NB4 (cell line): Measurements from ENCODE around the gene CASTOR1.

ENCODE experiments used
- MYC ChIP-seq: IDR thresholded peaks from 2 replicates; pipeline ENCODE4 v1.6.1; 2011; ENCODE audit warnings: low read depth, low read length
- POLR2A ChIP-seq: IDR thresholded peaks from 2 replicates; pipeline ENCODE4 v1.6.1; 2011; ENCODE audit warnings: mild to moderate bottlenecking; ENCODE audit not compliant: insufficient read length; ENCODE audit errors: extremely low read depth
- TF ChIP-seq, protein P1 (sequence below): IDR thresholded peaks from one replicate; pipeline ENCODE4 v1.5.1; 2012; ENCODE audit warnings: low read depth, low read length
- TF ChIP-seq, protein P2 (sequence below): IDR thresholded peaks from 2 replicates; pipeline ENCODE4 v1.6.1; 2011; ENCODE audit warnings: low read depth, low read length

DNA sequence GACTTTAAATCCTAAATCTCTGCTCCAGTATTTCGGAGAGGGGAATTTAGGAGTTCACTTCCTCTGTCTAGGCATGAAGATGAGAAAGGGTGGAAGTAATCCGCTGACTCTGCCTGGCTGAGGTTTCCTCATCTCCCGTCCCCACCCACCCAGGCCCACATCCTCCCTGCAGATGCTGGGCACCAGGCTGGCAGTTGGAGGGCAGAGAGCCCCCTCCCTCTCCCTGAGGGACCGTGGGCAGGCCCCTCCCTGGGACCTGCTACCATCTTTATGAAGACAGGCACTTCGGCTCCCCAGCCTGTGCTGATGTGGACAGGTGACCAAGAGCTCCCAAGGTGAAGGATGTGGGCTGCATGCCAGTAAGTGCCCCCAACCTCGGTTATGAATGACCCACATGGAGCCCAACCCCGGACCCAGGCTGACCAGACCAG lies 6.7 kb downstream of the CASTOR1 start:
- TF ChIP-seq, protein P1, sequence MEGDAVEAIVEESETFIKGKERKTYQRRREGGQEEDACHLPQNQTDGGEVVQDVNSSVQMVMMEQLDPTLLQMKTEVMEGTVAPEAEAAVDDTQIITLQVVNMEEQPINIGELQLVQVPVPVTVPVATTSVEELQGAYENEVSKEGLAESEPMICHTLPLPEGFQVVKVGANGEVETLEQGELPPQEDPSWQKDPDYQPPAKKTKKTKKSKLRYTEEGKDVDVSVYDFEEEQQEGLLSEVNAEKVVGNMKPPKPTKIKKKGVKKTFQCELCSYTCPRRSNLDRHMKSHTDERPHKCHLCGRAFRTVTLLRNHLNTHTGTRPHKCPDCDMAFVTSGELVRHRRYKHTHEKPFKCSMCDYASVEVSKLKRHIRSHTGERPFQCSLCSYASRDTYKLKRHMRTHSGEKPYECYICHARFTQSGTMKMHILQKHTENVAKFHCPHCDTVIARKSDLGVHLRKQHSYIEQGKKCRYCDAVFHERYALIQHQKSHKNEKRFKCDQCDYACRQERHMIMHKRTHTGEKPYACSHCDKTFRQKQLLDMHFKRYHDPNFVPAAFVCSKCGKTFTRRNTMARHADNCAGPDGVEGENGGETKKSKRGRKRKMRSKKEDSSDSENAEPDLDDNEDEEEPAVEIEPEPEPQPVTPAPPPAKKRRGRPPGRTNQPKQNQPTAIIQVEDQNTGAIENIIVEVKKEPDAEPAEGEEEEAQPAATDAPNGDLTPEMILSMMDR, result no peak
- TF ChIP-seq, protein P2, sequence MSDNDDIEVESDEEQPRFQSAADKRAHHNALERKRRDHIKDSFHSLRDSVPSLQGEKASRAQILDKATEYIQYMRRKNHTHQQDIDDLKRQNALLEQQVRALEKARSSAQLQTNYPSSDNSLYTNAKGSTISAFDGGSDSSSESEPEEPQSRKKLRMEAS, result no peak
- TF ChIP-seq POLR2A (no peak), MYC (no peak)
